ENCODE measurements around the gene PPA2. TPM values are rescaled to one million over a fixed set of nuclear protein-coding genes. Genes with fewer than 3 reads are reported as not detected.

The PPA2 gene
- total and polyA plus RNA-seq, 8 donors: 10.5 to 473 (median 85.4) TPM

GRCh38 chr4:105509714-105510113 lies 35.9 kb upstream of the PPA2 start:
- Histone ChIP-seq H3K9me3 (no peaks in the 10 kb centered on the region), H3K4me1 (no peaks in the 10 kb centered on the region), H3K4me3 (no peak overlapping the region), H3K27ac (no peak overlapping the region), H3K27me3 (no peaks in the 10 kb centered on the region), H3K36me3 (no peaks in the 10 kb centered on the region)
- 41 to 71% (median 57%) methylated on average over 1 of the region's 1 CpG for WGBS, 5 donors
- no peak for TF ChIP-seq POLR2AphosphoS5 (IDR thresholded peaks at IDR 0.05)
- TF ChIP-seq EP300 (IDR thresholded peaks at IDR 0.05): no peak
- no peak for TF ChIP-seq CTCF (IDR thresholded peaks at IDR 0.05)
- TF ChIP-seq POLR2A (IDR thresholded peaks at IDR 0.05): no peak
- intact Hi-C loops (cut with DNase I; ENCODE audit: low total_unique reads): loop anchor here (10.0 kb wide), 1 partner anchor 195 kb away; the partner anchor contains the start of genes GSTCD and INTS12
- DNase-seq: no peak

- Histone ChIP-seq H3K4me1 (no peaks in the 10 kb centered on the region), H3K9me3 (no peaks in the 10 kb centered on the region), H3K4me3 (no peak overlapping the region), H3K27me3 (no peaks in the 10 kb centered on the region), H3K36me3 (no peaks in the 10 kb centered on the region), H3K27ac (no peak overlapping the region)
- DNase-seq: no peak
- intact Hi-C loops (cut with DNase I; ENCODE audit: low total_unique reads): no loop called here
- TF ChIP-seq POLR2A (IDR thresholded peaks at IDR 0.05) (no peak), EP300 (IDR thresholded peaks at IDR 0.05) (no peak), POLR2AphosphoS5 (IDR thresholded peaks at IDR 0.05) (no peak), CTCF (IDR thresholded peaks at IDR 0.05) (no peak)
- WGBS, 5 donors: 69 to 92% (median 85%) methylated on average over 1 of the region's 1 CpG
Observed at GRCh38 chr4:105509291-105509690, 35.4 kb upstream of the PPA2 start.

- intact Hi-C loops (cut with DNase I; ENCODE audit: low total_unique reads): no loop called here
- Histone ChIP-seq H3K27ac (no peak overlapping the region), H3K9me3 (no peaks in the 10 kb centered on the region), H3K4me3 (no peak overlapping the region), H3K4me1 (no peaks in the 10 kb centered on the region), H3K27me3 (no peaks in the 10 kb centered on the region), H3K36me3 (no peaks in the 10 kb centered on the region)
- 46 to 71% (median 58%) methylated on average over 2 of the region's 2 CpGs for WGBS, 5 donors
- TF ChIP-seq EP300 (IDR thresholded peaks at IDR 0.05): no peak
- no peak for TF ChIP-seq CTCF (IDR thresholded peaks at IDR 0.05)
- no peak for TF ChIP-seq POLR2A (IDR thresholded peaks at IDR 0.05)
- DNase-seq: no peak
Observed at GRCh38 chr4:105504744-105505143, 30.9 kb upstream of the PPA2 start.

GRCh38 chr4:105503484-105503883 lies 29.6 kb upstream of the PPA2 start:
- Histone ChIP-seq H3K4me3 (no peak overlapping the region), H3K27ac (no peak overlapping the region), H3K4me1 (no peaks in the 10 kb centered on the region), H3K9me3 (no peaks in the 10 kb centered on the region), H3K27me3 (no peaks in the 10 kb centered on the region), H3K36me3 (no peaks in the 10 kb centered on the region)
- intact Hi-C loops (cut with DNase I; ENCODE audit: low total_unique reads): no loop called here
- no peak for TF ChIP-seq EP300 (IDR thresholded peaks at IDR 0.05)
- no peak for TF ChIP-seq CTCF (IDR thresholded peaks at IDR 0.05)
- no peak for TF ChIP-seq POLR2A (IDR thresholded peaks at IDR 0.05)
- no peak for TF ChIP-seq POLR2AphosphoS5 (IDR thresholded peaks at IDR 0.05)
- WGBS, 5 donors: 58 to 73% (median 68%) methylated on average over 2 of the region's 2 CpGs
- no peak for DNase-seq
